ENCODE data around the gene CEMIP2.

Gene CEMIP2

DNA sequence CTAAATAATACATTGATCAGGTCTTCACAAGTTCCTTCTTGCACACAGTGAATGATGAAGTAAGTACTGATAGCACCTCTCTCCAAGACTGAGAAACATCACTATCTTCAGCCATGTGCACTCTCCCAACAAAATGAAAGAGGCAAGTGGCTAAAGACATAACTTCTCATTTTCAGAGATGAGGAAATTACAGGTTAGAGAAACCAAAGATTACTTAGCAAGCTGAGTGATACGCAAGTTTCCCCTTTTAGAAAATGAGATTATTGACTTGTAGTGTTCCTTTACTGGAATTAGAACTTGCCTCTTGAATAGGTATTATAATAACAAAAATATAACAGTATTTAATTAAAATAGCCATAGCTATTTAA lies 21.6 kb downstream of the CEMIP2 start:
- no peak for DNase-seq

DNA sequence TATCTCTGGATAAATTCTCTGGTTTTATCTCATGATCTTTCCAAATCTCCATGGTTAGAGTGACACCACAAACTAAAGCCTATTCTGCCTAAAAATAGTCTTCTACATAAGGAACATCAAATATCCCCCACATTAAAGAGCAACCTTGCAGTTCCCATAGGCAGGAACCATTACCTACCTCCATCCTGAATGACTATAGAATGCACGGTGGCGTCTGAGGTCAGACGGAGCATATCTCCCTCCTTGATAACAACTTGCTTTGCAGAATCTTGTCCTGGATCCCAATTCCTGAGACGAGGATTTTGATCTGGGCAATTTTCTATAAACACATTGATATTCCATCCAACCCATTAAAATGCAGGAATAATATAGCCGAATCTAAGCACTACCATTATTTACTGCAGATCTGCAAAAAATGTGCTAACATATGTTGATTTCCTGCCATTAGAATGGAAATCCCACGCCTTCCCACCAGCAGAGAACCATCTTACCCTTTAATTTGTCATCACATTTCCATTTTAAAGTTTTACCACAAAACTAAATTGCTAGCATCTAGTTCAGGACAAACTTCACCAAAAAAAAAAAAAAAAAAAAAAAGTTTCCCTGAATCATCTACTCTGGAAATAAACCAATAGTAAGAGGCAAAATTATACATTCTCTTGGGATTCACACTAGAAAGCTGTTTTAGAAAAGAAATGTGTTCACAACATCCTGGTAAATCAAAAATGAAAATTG lies 22.1 kb downstream of the CEMIP2 start:
- DNase-seq, result no peak

- no peak for DNase-seq
Measured at GRCh38 chr9:71744754-71745521, 23.4 kb downstream of the CEMIP2 start.

DNA sequence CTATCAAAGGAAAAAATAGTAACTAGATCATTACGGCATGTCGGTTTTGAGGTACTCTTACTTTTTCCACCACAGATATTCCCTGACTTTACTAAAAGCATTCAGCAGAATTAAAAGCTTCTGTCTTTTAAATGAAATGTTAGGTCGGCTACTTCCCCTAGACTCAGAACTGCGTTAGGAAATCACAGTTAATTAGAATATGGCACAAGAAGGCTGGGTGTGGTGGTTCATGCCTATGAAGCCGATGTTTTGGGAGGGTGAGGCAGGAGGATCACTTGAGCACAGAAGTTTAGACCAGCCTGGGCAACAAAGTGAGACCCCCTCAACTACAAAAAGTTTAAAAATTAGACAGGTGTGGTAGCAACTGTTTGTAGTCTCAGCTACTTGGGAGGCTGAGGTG lies 24.4 kb downstream of the CEMIP2 start:
- no peak for DNase-seq

DNA sequence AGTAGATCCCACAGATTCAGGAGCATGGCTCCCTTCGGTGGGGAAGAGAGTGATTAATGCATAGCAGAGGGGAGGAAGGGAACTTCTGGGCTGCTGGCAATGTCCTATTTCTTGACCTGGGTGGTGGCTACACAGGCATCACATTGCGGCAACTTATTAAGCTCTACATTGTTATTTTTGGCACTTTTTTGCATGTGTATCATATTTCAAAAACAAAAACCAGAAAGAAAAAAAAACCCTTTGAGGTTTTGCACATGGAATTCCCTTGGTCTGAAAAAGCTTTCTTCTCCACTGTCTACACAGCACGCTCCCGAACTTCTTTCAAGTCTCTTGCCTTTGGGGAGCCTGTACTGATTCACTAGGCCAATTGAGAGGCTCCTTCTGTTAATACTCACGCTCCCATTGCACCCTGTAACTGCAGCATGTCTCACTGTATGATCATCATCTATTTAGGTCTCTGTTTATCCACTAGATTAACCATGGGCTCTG lies 25.1 kb downstream of the CEMIP2 start:
- DNase-seq, result no peak

DNA sequence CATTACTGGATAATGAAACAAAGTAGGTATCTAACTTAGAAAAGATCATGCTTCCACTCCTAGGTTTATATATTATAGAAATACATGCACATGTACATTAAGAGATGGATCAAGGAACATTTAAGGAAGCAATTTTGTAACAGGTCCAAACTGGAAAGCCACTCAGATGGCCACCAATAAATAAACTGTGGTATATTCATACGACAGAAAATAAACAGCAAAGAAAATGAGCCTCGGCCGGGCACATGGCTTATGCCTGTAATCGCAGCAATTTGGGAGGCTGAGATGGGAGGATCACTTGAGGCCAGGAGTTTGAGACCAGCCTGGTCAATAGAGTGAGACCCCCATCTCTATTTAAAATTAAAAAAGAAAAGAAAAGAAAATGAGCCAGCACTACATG lies 25.6 kb downstream of the CEMIP2 start:
- no peak for DNase-seq

GRCh38 chr9:71741926-71742648 lies 26.2 kb downstream of the CEMIP2 start:
- DNase-seq, result no peak

GRCh38 chr9:71740199-71740598 lies 28.1 kb downstream of the CEMIP2 start:
- DNase-seq, result no peak

- DNase-seq, result no peak
Measured at GRCh38 chr9:71737455-71737854, 30.9 kb downstream of the CEMIP2 start.

GRCh38 chr9:71736236-71736635 lies 32.1 kb downstream of the CEMIP2 start:
- DNase-seq, result no peak

DNA sequence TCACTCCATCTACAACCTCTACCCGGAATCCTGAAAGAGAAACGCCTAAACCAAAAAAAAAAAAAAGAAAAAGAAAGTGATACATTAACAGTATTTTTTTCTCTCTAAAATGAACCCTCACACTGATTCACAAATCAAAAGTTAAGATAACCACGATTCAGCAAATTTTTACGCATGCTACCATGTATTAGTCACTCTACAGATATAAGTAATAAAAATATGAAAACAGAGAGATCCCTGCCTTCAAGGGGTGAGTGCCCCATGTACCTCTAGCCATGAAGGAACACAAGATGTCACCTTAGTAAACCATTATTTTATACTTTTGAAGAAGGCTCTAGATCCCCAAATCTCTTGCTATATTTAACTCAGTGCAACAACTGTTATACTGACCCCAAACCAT lies 33.4 kb downstream of the CEMIP2 start:
- no peak for DNase-seq

GRCh38 chr9:71733176-71733575 lies 35.1 kb downstream of the CEMIP2 start:
- no peak for DNase-seq

DNA sequence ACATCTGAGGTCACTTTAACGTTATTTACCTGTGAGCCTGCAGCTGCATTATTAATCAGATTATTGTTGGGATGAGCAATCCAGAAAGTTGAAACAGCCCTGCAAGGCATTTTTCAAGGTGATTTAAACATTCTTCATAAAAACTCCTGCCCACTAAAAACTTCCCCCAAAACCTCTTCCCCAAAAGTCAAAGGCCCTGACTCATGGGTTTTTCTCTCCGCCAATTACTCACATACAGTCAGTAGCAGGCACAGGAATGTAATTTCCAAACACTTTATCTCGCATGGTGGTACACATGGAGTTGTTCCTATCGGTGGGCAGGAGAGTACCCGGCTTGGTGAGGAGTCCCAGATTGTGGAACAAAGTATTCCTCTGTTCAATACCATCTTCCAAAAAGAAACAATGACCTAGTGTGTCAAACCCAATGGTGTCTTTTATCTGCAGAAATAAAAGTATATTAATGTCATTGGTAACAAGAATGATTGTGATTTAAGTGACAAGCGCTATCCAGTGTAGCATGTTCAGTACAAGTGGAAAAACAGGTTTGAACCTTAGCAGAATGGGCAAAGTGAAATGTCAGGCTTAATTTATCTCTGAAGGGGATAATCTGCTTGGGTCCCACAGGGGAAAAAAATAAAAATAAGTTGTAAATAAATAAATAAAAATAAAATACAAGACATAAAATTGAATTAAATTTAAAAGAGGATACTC lies 38.3 kb downstream of the CEMIP2 start:
- DNase-seq, result no peak

DNA sequence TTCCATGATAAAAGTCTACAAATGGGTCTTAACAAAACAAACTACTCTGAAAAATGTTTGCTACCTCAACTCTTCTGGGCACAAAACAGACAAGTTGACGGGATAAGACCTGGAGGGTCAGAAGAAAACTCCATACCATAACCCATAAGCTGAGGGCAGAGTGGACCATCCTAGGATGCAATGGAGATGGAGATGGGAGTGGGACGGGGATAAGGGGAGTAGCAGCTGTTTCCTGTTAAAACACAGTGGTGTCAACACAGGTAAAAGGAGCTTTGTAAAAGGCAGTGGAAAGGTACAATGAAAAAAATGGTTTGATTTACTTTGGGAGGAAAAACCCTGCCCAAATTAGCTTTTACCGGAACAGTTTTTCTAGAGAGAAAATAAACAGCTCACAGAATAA lies 41.6 kb downstream of the CEMIP2 start:
- DNase-seq, result no peak

DNA sequence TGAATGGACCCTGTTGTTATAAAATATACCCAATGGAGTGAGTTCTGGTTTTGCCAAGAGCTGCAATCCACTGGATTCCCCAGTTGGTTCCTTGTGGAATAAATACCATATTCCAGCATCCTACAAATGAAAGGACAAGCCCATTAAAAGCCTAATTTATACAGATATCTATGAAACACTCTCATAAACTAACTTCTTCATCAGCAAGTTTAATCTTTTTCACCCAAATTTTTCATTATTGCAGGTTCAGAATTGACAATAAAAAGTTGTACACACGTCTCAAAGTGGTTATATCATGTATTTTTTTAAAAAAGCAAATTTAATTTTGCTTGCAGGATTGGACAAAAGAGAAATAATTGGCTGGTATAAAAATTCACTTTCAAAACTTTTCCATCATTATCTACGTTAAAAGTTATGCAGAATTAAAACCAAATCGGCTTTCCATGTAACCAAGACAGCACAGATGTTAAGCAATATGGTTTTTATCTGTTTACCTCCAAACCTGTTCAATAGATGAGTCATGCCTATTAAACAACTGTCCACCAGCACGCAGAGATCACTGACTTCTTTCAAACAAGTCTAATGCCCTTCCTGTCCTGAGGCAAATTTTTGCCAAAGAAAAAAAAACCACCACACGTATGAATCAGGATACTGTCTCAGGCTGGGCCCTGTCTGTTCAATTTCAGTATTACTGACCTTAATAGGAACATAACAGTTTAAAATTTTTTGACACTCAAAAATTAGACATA lies 42.5 kb downstream of the CEMIP2 start:
- no peak for DNase-seq

DNA sequence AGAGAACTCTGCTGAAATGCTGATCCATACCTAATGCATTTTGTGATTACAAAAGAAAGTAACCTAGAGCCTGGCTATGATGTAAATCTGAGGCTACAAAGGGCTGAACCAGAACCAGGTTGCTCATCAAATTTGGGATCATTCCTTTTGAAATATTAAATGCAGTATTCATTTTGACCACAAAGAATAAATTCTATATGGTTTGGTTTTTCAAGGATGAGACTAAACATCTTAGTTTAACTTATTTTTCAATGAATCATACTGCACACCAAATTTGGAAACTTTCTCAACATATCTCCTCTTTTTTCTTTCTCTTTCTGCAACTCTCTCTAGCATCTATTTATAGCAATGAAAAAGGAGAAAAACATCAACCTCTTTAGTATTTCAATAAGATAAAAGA lies 46.5 kb downstream of the CEMIP2 start:
- DNase-seq, result no peak

DNA sequence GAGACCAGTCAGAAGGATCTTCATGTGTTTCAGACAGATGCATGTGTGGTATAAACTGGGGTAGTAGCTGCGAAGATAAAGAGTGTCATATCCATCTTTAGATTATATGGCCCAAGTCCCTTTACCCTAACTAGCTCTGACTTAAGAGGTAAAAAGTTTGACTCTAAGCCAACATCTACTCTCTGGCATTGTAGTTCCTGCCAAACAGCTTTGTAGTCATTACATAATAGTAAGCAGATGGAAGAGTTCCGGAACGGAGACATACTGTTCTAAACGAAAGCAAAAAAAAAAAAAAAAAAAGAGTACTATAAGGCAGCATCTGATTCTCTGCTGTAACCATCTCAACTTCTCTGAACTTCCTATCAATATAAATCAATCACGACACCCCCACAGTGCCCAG lies 48.8 kb downstream of the CEMIP2 start:
- DNase-seq, result no peak

- no peak for DNase-seq
Measured at GRCh38 chr9:71719088-71719487, 49.2 kb downstream of the CEMIP2 start.

DNA sequence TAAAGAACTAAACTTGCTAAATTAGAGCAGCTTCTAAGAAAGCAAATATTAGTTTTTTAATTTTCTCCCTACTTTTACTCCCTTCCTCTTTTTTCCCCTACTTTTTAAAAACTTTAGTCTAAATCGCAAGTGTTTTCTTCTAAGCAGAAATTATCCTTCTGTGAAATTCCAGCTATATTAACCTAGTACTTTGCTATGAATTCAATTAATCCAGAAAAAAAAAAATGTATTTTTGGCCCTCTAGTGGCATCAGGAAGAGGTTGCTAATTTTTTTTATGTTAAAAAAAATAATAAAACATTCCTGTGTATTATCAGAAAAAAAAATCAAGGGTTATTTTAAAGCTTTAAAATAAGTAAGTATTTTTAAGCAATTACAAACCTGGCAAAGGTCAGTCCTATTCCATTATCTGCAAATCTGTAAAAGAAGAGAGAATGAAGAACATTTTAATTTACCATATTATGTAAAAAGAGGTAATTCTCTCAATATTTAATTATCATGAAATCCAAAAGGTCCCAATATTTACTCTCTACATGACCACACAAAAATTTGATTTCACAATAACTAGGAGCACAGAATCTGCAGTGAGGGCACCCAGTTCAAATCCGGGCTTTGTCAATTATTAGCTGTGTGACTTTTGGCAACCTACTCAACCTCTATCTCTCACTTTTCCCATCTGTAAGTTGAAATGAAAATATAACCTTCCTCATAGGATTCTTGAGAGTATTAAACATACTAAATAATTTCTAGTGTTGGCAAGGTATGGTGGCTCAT lies 52.0 kb downstream of the CEMIP2 start:
- DNase-seq, result no peak

- DNase-seq, result no peak
Measured at GRCh38 chr9:71710856-71711255, 57.5 kb downstream of the CEMIP2 start.

- DNase-seq, result no peak
Measured at GRCh38 chr9:71710201-71710600, 58.1 kb downstream of the CEMIP2 start.

DNA sequence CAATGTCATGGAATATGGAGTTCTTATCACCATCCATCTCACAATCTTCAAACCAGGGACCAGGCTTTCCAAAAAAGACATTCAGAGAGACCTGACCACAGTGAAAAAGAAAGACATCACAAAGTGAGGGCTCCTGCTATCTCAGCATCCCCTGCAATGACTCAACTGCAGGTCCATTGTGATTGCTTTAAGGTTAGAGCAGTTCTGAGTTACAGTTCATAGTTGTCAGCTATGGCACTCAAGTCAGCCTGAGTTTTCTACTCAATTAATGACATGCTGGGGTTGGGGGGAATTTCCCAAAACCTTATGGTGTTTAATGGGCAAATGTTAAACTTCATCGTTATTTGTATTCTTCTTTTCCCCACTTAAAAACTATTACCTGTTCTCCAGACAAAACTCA lies 58.9 kb downstream of the CEMIP2 start:
- no peak for DNase-seq

Data from activated CD8-positive, alpha-beta memory T cell treated with anti-CD3 and anti-CD28 coated beads, Interleukin-2, amount 50 U/mL, for 48 hours (primary cell).